Natural killer cell (primary cell): ENCODE results near the gene EIF4H. TPM values are rescaled to one million over a fixed set of nuclear protein-coding genes. Genes with fewer than 3 reads are reported as not detected.
A peak's percentile ranks its signal among the peaks of the same experiment; 100 is the strongest.

ENCODE experiments used
- ATAC-seq, 3 donors: fragments of 150-1000 bp in 2 of 3; fragments of 200-7000 bp in 1 of 3; cut with Tn5 transposase; 1 replicate in 1 of 3; 2 replicates in 2 of 3; pipeline ENCODE4 v1.10.0; 2021; ENCODE audit warnings: mild to moderate bottlenecking in 2 of 3, moderate library complexity in 2 of 3
- DNase-seq, 2 donors: peaks; one replicate each; pipeline versions ENCODE4 v3.0.0 to v3.0.0-alpha.2; 2013 to 2021; ENCODE audit warnings: mixed read lengths in 1 of 2
- H3K27ac ChIP-seq: one replicate; pipeline ENCODE4 v1.5.1; 2013; ENCODE audit warnings: mild to moderate bottlenecking, low read length
- H3K27me3 ChIP-seq: one replicate; pipeline ENCODE4 v1.6.1; 2013; ENCODE audit warnings: low read length; ENCODE audit not compliant: control insufficient read depth, insufficient read depth
- H3K36me3 ChIP-seq: one replicate; pipeline ENCODE4 v1.6.1; 2013; ENCODE audit warnings: low read length; ENCODE audit not compliant: control insufficient read depth, insufficient read depth
- H3K4me1 ChIP-seq: one replicate; pipeline ENCODE4 v1.6.1; 2013; ENCODE audit warnings: low read length; ENCODE audit not compliant: control insufficient read depth, insufficient read depth
- H3K4me3 ChIP-seq: one replicate; pipeline ENCODE4 v1.5.1; 2013; ENCODE audit warnings: low read length
- H3K9me3 ChIP-seq: one replicate; pipeline ENCODE4 v1.6.1; 2013; ENCODE audit warnings: low read length; ENCODE audit not compliant: control insufficient read depth, insufficient read depth
- H3K27ac Mint-ChIP-seq, 2 donors: one replicate each; pipeline ENCODE4 v1.8.0; 2022; ENCODE audit warnings: mild to moderate bottlenecking in 2 of 2, mixed read lengths in 2 of 2, moderate library complexity in 1 of 2
- H3K27me3 Mint-ChIP-seq, 2 donors: one replicate each; pipeline ENCODE4 v1.8.0; 2022; ENCODE audit warnings: low read depth in 2 of 2, mixed read lengths in 2 of 2
- H3K36me3 Mint-ChIP-seq: one replicate; pipeline ENCODE4 v1.8.0; 2022; ENCODE audit warnings: mixed read lengths
- H3K4me1 Mint-ChIP-seq, 2 donors: one replicate each; pipeline ENCODE4 v1.8.0; 2022; ENCODE audit warnings: mixed read lengths in 2 of 2
- H3K4me3 Mint-ChIP-seq: one replicate; pipeline ENCODE4 v1.8.0; 2022; ENCODE audit warnings: mild to moderate bottlenecking, moderate library complexity, mixed read lengths
- H3K9me3 Mint-ChIP-seq, 2 donors: one replicate each; pipeline ENCODE4 v1.8.0; 2022; ENCODE audit warnings: mixed read lengths in 2 of 2
- WGBS: methylation state at CpG from one replicate; pipeline ENCODE4 v1.1.7; 2013; ENCODE audit warnings: missing lambda C conversion rate; ENCODE audit not compliant: insufficient coverage; 5-methylcytosine and 5-hydroxymethylcytosine counted together
- intact Hi-C: fragments of 100-400 bp; cut with micrococcal nuclease; formaldehyde crosslinking; loops from one replicate; pipeline ENCODE4 v1.14.2; 2022
- total RNA-seq, 4 donors: library from RNA; stranded (reverse); fragments of 120-200 nt in 1 of 4; gene quantifications; one replicate each; pipeline versions ENCODE4 v1.2.3 to v1.2.4, GENCODE V29; 2013 to 2022
- TF ChIP-seq, protein P1 (sequence below): fragments of 200-600 bp; IDR thresholded peaks from one replicate; pipeline ENCODE4 v1.8.0; 2022; ENCODE audit warnings: antibody characterized with exemption

The EIF4H gene
- total RNA-seq, 3 donors from 2014 or later (not counting 1 experiment from before 2014, with no cell fraction given), result 286 to 294 (median 294) TPM

DNA sequence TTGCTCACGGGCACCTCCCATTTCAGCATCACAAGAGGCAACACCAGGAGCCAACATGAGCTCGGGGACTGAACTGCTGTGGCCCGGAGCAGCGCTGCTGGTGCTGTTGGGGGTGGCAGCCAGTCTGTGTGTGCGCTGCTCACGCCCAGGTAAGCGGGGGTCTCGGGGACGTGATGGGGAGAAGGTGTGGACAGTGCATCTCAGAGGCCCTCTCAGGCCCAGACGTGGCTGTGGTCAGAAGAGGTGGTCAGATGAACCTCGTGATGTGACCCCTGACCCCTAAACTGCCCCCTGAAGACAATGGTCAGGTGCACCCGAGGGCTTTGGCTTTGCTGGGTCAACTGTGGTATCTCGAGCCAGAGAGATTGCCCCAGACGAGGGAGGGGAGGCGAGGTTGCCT is 41.8 kb downstream of the EIF4H start:
- 82% methylated on average over 15 of the region's 15 CpGs for WGBS
- H3K27me3 Mint-ChIP-seq, result no peaks in the 10 kb centered on the region
- peaks cover 33 to 52% of the 10 kb centered on the region in 2 donors for H3K4me1 Mint-ChIP-seq
- intact Hi-C loops, result no loop called here
- ATAC-seq, result no peak
- peak overlapping the region; percentile 71 to 83 for H3K27ac Mint-ChIP-seq
- Histone ChIP-seq H3K4me3 (no peak overlapping the region), H3K9me3 (no peaks in the 10 kb centered on the region), H3K4me1 (peaks cover 81% of the 10 kb centered on the region), H3K36me3 (peaks cover 32% of the 10 kb centered on the region), H3K27ac (no peak overlapping the region), H3K27me3 (no peaks in the 10 kb centered on the region)
- no peaks in the 10 kb centered on the region for H3K36me3 Mint-ChIP-seq
- H3K4me3 Mint-ChIP-seq, result no peak overlapping the region
- DNase-seq, result no peak
- TF ChIP-seq, protein P1, sequence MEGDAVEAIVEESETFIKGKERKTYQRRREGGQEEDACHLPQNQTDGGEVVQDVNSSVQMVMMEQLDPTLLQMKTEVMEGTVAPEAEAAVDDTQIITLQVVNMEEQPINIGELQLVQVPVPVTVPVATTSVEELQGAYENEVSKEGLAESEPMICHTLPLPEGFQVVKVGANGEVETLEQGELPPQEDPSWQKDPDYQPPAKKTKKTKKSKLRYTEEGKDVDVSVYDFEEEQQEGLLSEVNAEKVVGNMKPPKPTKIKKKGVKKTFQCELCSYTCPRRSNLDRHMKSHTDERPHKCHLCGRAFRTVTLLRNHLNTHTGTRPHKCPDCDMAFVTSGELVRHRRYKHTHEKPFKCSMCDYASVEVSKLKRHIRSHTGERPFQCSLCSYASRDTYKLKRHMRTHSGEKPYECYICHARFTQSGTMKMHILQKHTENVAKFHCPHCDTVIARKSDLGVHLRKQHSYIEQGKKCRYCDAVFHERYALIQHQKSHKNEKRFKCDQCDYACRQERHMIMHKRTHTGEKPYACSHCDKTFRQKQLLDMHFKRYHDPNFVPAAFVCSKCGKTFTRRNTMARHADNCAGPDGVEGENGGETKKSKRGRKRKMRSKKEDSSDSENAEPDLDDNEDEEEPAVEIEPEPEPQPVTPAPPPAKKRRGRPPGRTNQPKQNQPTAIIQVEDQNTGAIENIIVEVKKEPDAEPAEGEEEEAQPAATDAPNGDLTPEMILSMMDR, result no peak
- no peaks in the 10 kb centered on the region for H3K9me3 Mint-ChIP-seq

DNA sequence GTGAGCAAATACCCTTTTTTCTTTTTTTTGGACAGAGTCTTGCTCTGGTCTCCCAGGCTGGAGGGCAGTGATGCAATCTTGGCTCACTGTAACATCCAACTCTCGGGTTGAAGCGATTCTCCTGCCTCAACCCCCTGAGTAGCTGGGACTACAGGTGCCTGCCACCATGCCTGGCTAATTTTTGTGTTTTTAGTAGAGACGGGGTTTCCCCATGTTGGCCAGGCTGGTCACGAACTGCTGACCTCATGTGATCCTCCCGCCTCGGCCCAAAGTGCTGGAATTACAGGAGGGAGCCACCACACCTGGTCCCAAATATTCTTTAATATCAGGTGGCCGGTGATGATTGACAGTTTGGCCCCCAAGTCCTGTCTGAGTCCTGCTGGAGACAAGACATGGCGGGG is 42.2 kb downstream of the EIF4H start:
- Histone ChIP-seq H3K36me3 (peaks cover 32% of the 10 kb centered on the region), H3K4me3 (no peak overlapping the region), H3K9me3 (no peaks in the 10 kb centered on the region), H3K4me1 (peaks cover 77% of the 10 kb centered on the region), H3K27ac (no peak overlapping the region), H3K27me3 (no peaks in the 10 kb centered on the region)
- ATAC-seq, result no peak
- H3K36me3 Mint-ChIP-seq, result no peaks in the 10 kb centered on the region
- H3K9me3 Mint-ChIP-seq, result no peaks in the 10 kb centered on the region
- H3K4me1 Mint-ChIP-seq, result peaks cover 33 to 53% of the 10 kb centered on the region in 2 donors
- H3K4me3 Mint-ChIP-seq, result no peak overlapping the region
- DNase-seq, result no peak
- H3K27me3 Mint-ChIP-seq, result no peaks in the 10 kb centered on the region
- 57% methylated on average over 8 of the region's 8 CpGs for WGBS
- intact Hi-C loops, result no loop called here
- peak overlapping the region; percentile 83 to 86 for H3K27ac Mint-ChIP-seq
- TF ChIP-seq, protein P1, result no peak

DNA sequence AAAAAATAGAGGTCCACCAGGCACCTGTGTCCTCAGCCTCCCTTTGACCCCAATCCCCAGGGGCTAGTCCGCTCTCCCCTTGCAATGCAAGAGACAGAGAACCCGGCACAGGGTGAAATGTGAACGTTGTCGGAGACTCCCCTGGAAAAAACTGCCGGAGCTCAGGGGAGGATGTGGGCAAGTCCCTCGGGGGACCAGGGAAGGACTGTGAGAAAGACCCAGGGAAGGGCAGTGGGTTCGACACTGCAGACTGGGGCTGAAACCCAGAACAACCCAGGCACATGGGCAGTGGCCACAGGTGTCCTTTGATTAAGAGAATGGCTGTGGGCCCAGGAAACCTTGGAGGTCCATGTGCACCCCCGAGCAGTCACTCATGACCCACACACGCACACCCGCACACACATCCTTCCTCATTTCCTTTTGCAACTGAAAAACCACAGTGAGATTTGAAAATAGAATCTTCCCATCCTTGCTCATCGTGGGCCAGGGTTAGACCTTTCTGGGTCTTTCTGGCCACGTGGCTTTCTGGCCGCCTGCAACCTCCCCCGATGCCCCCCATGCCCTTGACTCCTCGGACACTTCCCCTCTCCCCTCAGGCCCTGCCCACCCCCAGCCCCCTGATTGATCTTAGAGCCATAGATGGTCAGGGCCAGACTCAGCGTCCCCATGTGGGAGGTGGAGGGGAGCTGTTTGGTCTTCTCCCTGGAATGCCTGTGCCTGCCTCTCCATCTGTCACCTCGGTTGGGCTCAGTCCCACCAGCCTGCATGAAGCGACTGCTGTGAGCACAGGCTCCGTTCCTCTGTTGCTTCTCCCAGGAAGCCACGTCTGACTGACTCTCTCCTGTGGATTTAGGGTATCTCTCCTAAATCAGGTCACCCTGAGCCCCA is 43.5 kb downstream of the EIF4H start:
- DNase-seq (peak in 1 of 2 donors; percentile 36), ATAC-seq (peak; percentile 72 to 87 (median 78))
- peak overlapping the region; percentile 55 for H3K4me3 Mint-ChIP-seq
- Histone ChIP-seq H3K4me3 (no peak overlapping the region), H3K27me3 (no peaks in the 10 kb centered on the region), H3K4me1 (peaks cover 63% of the 10 kb centered on the region), H3K36me3 (peaks cover 32% of the 10 kb centered on the region), H3K9me3 (no peaks in the 10 kb centered on the region), H3K27ac (peak overlapping the region; percentile 53)
- WGBS, result 11% methylated on average over 19 of the region's 20 CpGs
- TF ChIP-seq, protein P1, result no peak
- H3K9me3 Mint-ChIP-seq, result no peaks in the 10 kb centered on the region
- H3K27me3 Mint-ChIP-seq, result no peaks in the 10 kb centered on the region
- peak overlapping the region; percentile 83 to 86 for H3K27ac Mint-ChIP-seq
- peaks cover 33 to 52% of the 10 kb centered on the region in 2 donors for H3K4me1 Mint-ChIP-seq
- no peaks in the 10 kb centered on the region for H3K36me3 Mint-ChIP-seq
- intact Hi-C loops, result no loop called here
